ENCODE data around the gene HEPACAM2.

- TF ChIP-seq CTCF (IDR thresholded peaks at IDR 0.05) (no peak), POLR2A (IDR thresholded peaks at IDR 0.05) (no peak)
These were observed 53.6 kb downstream of the HEPACAM2 start for GRCh38 chr7:93172683-93173082.
